ENCODE data around the gene GBP4. TPM values are rescaled to one million over a fixed set of nuclear protein-coding genes. Genes with fewer than 3 reads are reported as not detected.

The GBP4 gene
- polyA plus RNA-seq, 3 donors, result 10.3 to 17.4 (median 13.0) TPM

GRCh38 chr1:89142160-89142559 lies 56.6 kb downstream of the GBP4 start:
- Histone ChIP-seq H3K4me3 (replicated peaks in 1 of 3; ENCODE audit: low read depth in 2 of 3, low read length in 3 of 3) (no peak overlapping the region), H4K20me1 (ENCODE audit: insufficient read depth, low read length) (no peaks in the 10 kb centered on the region), H3K9ac (ENCODE audit: insufficient read depth, low read length, poor library complexity, severe bottlenecking) (no peak overlapping the region), H3K36me3 (replicated peaks in 1 of 2; ENCODE audit: control insufficient read depth in 1 of 2, insufficient read depth in 2 of 2, low read length in 2 of 2) (no peaks in the 10 kb centered on the region), H3K4me2 (replicated peaks; ENCODE audit: extremely low read depth, low read length, poor library complexity, severe bottlenecking) (no peak overlapping the region), H3K4me1 (ENCODE audit: control insufficient read depth in 1 of 2, insufficient read depth in 2 of 2, low read length in 2 of 2) (no peaks in the 10 kb centered on the region), H3K9me3 (replicated peaks in 1 of 2; ENCODE audit: control insufficient read depth in 1 of 2, insufficient read depth in 1 of 2, low read length in 2 of 2) (no peaks in the 10 kb centered on the region), H3K79me2 (ENCODE audit: insufficient read depth, low read length) (no peaks in the 10 kb centered on the region), H2AFZ (ENCODE audit: insufficient read depth, low read depth, low read length, poor library complexity, severe bottlenecking) (no peak overlapping the region), H3K27ac (ENCODE audit: low read depth in 1 of 2, low read length in 2 of 2) (no peak overlapping the region), H3K27me3 (ENCODE audit: control insufficient read depth in 2 of 2, insufficient read depth in 2 of 2, low read length in 2 of 2) (no peaks in the 10 kb centered on the region)
- Mint-ChIP-seq H3K4me1 (no peaks in the 10 kb centered on the region), H3K36me3 (no peaks in the 10 kb centered on the region), H3K4me3 (no peak overlapping the region), H3K27me3 (ENCODE audit: low read depth in 3 of 3) (no peaks in the 10 kb centered on the region), H3K27ac (no peak overlapping the region), H3K9me3 (peaks cover 0 to 5% (median 0%) of the 10 kb centered on the region in 7 donors)
- DNase-seq, result no peak
- intact Hi-C loops (cut with micrococcal nuclease), result no loop called here
- 60% methylated on average over 1 of the region's 4 CpGs for WGBS (ENCODE audit: insufficient coverage)
- TF ChIP-seq, protein P1, sequence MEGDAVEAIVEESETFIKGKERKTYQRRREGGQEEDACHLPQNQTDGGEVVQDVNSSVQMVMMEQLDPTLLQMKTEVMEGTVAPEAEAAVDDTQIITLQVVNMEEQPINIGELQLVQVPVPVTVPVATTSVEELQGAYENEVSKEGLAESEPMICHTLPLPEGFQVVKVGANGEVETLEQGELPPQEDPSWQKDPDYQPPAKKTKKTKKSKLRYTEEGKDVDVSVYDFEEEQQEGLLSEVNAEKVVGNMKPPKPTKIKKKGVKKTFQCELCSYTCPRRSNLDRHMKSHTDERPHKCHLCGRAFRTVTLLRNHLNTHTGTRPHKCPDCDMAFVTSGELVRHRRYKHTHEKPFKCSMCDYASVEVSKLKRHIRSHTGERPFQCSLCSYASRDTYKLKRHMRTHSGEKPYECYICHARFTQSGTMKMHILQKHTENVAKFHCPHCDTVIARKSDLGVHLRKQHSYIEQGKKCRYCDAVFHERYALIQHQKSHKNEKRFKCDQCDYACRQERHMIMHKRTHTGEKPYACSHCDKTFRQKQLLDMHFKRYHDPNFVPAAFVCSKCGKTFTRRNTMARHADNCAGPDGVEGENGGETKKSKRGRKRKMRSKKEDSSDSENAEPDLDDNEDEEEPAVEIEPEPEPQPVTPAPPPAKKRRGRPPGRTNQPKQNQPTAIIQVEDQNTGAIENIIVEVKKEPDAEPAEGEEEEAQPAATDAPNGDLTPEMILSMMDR (IDR thresholded peaks at IDR 0.05), result no peak

- Histone ChIP-seq H3K27ac (ENCODE audit: low read depth in 1 of 2, low read length in 2 of 2) (no peak overlapping the region), H3K4me3 (replicated peaks in 1 of 3; ENCODE audit: low read depth in 2 of 3, low read length in 3 of 3) (no peak overlapping the region), H3K9me3 (replicated peaks in 1 of 2; ENCODE audit: control insufficient read depth in 1 of 2, insufficient read depth in 1 of 2, low read length in 2 of 2) (no peaks in the 10 kb centered on the region), H4K20me1 (ENCODE audit: insufficient read depth, low read length) (no peaks in the 10 kb centered on the region), H3K36me3 (replicated peaks in 1 of 2; ENCODE audit: control insufficient read depth in 1 of 2, insufficient read depth in 2 of 2, low read length in 2 of 2) (no peaks in the 10 kb centered on the region), H2AFZ (ENCODE audit: insufficient read depth, low read depth, low read length, poor library complexity, severe bottlenecking) (no peak overlapping the region), H3K27me3 (ENCODE audit: control insufficient read depth in 2 of 2, insufficient read depth in 2 of 2, low read length in 2 of 2) (no peaks in the 10 kb centered on the region), H3K79me2 (ENCODE audit: insufficient read depth, low read length) (no peaks in the 10 kb centered on the region), H3K4me2 (replicated peaks; ENCODE audit: extremely low read depth, low read length, poor library complexity, severe bottlenecking) (no peak overlapping the region), H3K9ac (ENCODE audit: insufficient read depth, low read length, poor library complexity, severe bottlenecking) (no peak overlapping the region), H3K4me1 (ENCODE audit: control insufficient read depth in 1 of 2, insufficient read depth in 2 of 2, low read length in 2 of 2) (peaks cover 16 to 21% of the 10 kb centered on the region in 2 donors)
- no peaks in the 10 kb centered on the region for H3K36me3 Mint-ChIP-seq
- peaks cover 23% of the 10 kb centered on the region for H3K4me1 Mint-ChIP-seq
- WGBS (ENCODE audit: insufficient coverage), result 100% methylated on average over 1 of the region's 1 CpG
- peaks cover 0 to 6% (median 0%) of the 10 kb centered on the region in 7 donors for H3K9me3 Mint-ChIP-seq
- H3K27ac Mint-ChIP-seq, result no peak overlapping the region
- peaks cover 0 to 3% (median 0%) of the 10 kb centered on the region in 3 donors for H3K27me3 Mint-ChIP-seq (ENCODE audit: low read depth in 3 of 3)
- H3K4me3 Mint-ChIP-seq, result no peak overlapping the region
- intact Hi-C loops (cut with micrococcal nuclease), result no loop called here
- TF ChIP-seq, protein P1 (IDR thresholded peaks at IDR 0.05), result no peak
- no peak for DNase-seq
These were observed 65.0 kb downstream of the GBP4 start for GRCh38 chr1:89133747-89134146.

Other genes starting within 250 kb of the GBP4 start
- 10 to 100 TPM; 16.2 to 24.3 (median 16.2) TPM for gene KYAT3, start 206.3 kb downstream of the GBP4 start, polyA plus RNA-seq
- gene RBMXL1, start 206.3 kb downstream of the GBP4 start, polyA plus RNA-seq, result 1 to 10 TPM; 5.4 to 6.9 (median 6.9) TPM
- 10 to 100 TPM in 2 of 3 donors, 1 to 10 TPM in 1; 6.9 to 17.3 (median 12.4) TPM for gene GBP3, start 176.1 kb downstream of the GBP4 start, polyA plus RNA-seq
- 10 to 100 TPM; 19.5 to 35.2 (median 23.7) TPM for gene GBP1, start 133.7 kb downstream of the GBP4 start, polyA plus RNA-seq
- gene GBP2, start 72.8 kb downstream of the GBP4 start, polyA plus RNA-seq, result 10 to 100 TPM; 46.1 to 83.9 (median 74.1) TPM
- not detected for gene GBP7, start 22.9 kb downstream of the GBP4 start, polyA plus RNA-seq
- 10 to 100 TPM in 2 of 3 donors, 1 to 10 TPM in 1; 9.8 to 36.4 (median 16.9) TPM for gene GBP5, start 73.9 kb upstream of the GBP4 start, polyA plus RNA-seq
- gene GBP6, start 165.1 kb upstream of the GBP4 start, polyA plus RNA-seq, result not detected